Stimulated activated CD8-positive, alpha-beta memory T cell treated with anti-CD3 and anti-CD28 coated beads, Interleukin-12 subunit alpha, Interleukin-12 subunit beta, amount 100 ng/mL, for 4 hours (primary cell): Measurements from ENCODE around the gene FAHD1.
"Not testable (repeated sequence)": the region's sequence is repeated elsewhere in the genome, so short reads cannot be mapped to it uniquely, and the experiment has no call there.

Experiments
- DNase-seq: peaks from one replicate; pipeline ENCODE4 v3.0.0-alpha.2; 2020; ENCODE audit warnings: low read depth

Gene FAHD1

DNA sequence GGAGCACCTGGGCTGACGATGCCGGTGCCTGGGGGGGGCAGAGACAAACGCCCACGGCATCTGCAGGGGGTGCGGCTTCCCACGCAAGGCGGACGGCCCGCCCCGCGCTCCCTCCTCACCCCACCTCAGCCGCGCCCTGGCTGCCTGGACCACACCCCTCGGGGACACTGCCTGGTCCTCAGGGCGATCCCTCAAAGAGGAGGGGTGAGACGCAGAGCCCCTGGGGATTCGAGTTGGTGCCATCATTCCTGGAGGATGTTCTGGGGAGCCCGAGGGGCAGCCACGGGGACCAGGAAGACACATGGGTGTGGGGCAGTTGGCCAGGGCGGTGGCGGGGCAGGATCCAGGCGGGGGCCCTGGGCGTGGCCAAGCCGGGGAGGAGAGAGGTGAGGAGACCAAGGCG, 37.4 kb upstream of the FAHD1 start:
- DNase-seq, result no peak

- DNase-seq, result no peak
Measured at GRCh38 chr16:1790261-1790610, 36.8 kb upstream of the FAHD1 start.

DNA sequence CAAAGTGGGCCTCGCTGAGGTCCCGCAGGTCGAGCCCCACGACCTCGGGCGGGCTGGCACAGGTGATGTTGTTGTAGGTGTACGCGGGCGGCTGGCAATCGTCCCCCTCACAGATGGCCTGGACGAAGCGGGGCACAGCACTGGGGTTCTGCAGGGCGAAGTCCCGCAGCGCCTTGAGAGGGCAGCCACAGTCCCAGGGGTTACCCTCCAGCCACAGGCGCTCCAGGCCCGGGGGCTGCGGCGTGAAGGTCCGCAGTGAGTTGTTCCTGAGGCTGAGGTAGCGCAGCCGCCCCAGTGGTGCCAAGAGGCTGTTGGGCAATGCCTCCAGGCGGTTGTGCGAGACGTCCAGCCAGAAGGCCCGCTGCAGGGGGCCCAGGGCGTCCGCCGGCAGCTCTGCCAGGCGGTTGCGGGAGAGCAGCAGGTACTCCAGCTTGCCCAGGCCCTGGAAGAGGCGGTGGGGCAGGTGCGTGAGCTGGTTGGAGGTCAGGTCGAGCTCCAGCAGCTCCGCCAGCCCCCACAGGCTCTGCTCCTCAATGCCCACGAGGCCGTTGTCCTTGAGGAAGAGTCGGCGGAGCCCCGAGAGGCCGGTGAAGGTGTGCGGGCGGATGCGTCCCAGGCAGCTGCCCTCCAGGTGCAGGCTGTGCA, 36.3 kb upstream of the FAHD1 start:
- no peak for DNase-seq

GRCh38 chr16:1791256-1791942, 35.6 kb upstream of the FAHD1 start:
- no peak for DNase-seq

DNA sequence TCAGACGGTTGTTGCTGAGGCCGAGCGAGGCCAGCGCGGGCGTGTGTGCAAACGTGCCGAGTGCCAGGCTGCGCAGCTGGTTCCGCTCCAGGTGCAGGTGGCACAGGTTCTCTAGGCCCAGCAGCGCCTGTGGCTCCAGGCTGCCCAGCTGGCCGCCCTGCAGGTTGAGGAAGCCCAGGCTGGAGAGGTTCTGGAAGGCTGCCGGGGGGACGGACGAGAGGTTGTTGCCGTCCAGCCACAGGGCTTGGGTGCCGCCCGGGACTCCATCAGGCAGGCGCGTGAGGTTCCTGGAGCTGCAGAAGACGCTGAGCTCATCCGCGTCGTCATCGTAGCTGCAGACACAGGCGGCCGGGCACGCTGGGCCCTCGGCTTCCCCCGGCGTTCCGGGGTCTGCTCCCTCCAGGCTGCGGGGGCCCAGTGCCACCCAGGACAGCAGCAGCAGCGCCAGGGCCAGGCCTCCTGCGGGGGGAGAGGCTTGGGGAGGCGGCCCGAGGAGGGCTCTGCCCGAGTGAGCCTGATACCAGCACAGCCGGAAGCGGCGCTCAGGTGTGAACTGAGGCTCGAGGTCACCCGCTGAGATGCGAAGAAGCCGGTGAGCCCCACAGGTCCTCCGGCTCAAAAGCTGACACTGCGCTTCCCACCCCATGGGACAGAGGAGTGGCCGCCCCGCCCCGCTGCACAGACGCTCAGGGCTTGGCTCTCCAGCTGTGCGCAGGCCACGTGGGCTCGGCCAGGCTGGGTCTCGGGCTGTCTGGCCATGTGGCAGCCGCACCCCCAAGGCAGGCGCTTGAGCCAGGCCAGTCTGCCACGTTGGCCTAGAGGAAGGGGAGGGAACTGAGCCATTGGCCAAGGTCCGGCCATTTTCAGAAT, 34.8 kb upstream of the FAHD1 start:
- DNase-seq, result no peak

- no peak for DNase-seq
Measured at GRCh38 chr16:1792836-1793577, 34.0 kb upstream of the FAHD1 start.

GRCh38 chr16:1793578-1794220, 33.3 kb upstream of the FAHD1 start, which contains the start of gene IGFALS:
TSS of gene IGFALS (minus strand) at chr16:1793705. CDS start at chr16:1793652, 53 bp downstream.
- no peak for DNase-seq

DNA sequence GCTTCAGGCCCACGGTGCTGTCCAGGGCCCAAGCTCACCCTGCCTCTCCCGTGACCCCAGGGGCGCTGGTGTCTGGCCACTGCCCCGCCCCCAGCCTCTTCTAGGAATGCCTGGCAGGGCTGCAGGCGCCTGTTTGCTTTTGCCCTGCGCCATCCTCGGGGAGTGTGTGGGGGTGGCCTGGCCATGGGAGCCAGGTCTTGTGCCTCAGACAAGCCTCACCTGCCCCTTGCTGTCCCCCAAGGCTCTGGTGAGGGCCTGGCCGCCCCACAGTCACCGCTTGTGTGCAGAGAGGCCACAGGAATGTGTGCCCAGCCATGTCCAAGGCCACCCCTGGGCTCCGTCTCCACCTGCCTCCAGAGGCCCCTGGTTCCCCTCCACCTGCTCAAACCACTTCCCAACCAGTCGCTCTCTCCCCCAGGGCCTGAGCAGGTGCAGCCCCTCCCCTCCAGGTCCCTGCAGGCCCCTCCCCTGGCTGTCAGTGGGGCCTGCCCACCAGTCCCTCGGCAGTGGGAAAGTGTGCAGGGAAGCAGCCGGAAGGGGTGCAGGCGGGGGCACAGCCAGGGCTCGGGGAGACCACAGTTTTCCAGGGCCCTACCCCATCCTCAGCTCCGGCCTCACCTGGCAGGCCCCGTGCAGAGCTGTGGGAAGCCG, 32.7 kb upstream of the FAHD1 start:
- no peak for DNase-seq

GRCh38 chr16:1794908-1795666, 31.9 kb upstream of the FAHD1 start:
- DNase-seq, result no peak

DNA sequence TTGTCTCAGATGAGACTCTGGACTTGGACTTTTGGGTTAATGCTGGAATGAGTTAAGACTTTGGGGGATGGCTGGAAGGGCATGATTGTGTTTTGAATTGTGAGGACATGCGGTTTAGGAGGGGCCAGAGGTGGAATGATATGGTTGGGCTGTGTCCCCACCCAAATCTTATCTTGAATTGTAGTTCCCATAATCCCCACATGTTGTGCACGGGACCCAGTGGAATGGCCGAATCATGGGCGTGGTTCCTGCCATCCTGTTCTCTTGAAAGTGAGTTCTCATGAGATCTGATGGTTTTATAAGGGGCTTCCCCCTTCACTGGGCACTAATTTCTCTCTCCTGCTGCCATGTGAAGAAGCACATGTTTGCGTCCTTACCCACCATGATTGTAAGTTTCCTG, 27.7 kb upstream of the FAHD1 start:
- DNase-seq, result not testable (repeated sequence)

DNA sequence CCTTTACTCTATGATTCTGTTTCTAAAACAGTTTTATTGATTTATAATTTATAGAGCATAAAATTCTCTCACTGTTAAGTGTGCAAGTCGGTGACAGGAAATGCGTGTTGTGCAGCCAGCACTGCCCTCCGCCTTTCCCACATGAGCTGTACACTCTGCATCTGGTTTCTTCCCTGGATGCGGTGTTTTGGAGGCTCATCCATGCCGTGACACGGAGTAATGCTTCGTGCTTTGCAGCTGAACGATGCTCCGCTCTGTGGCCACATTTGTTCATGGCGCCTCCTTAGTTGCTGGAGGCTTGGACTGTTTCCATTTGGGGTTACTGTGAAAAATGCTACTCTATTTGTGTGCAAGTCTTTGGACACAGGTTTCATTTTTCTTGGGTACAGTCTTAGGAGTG, 26.3 kb upstream of the FAHD1 start:
- no peak for DNase-seq

GRCh38 chr16:1807626-1808025, 19.4 kb upstream of the FAHD1 start:
- no peak for DNase-seq

GRCh38 chr16:1808691-1809090, 18.3 kb upstream of the FAHD1 start:
- no peak for DNase-seq

- no peak for DNase-seq
Measured at GRCh38 chr16:1809281-1809801, 17.7 kb upstream of the FAHD1 start.

DNA sequence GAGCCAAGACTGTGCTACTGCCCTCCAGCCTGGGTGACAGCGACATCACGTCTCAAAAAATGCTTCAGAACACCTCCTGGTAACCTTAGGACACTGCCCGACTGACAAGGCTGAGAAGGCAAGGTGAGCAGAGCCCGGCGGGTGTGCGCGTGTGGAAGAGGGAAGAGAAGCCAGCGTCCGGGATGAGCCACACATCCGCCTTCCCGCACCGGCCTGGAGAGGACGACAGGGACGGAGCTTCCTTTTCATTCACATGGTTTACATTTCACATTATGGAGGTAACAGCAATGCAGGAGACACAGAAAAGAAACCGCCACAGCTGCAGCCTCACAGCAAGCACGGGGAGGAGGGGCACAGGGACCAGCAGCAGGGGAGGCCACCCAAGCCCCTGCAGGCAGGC, 16.9 kb upstream of the FAHD1 start:
- DNase-seq, result no peak

DNA sequence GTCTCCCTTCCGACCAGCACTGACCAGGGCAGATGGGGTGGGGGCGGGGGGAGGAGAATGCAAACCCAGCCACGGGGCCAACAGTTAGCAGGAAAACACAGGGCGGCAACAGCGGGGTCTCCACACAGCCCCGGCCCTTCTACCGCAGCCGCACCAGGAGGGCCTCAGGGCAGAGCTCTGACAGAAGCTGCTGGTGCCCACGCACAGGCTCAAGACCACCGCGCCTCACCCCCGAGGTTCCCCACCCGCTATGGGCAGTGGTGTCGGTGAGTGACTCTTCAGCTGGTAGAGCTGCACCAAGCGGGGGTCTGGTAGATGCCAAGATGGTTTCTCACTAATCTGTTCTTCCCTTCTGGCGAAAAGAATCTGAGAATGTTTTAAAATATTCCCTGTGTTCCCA, 16.5 kb upstream of the FAHD1 start:
- DNase-seq, result no peak

- DNase-seq, result no peak
Measured at GRCh38 chr16:1812732-1813163, 14.3 kb upstream of the FAHD1 start.

- DNase-seq, result no peak
Measured at GRCh38 chr16:1815461-1815860, 11.5 kb upstream of the FAHD1 start.

DNA sequence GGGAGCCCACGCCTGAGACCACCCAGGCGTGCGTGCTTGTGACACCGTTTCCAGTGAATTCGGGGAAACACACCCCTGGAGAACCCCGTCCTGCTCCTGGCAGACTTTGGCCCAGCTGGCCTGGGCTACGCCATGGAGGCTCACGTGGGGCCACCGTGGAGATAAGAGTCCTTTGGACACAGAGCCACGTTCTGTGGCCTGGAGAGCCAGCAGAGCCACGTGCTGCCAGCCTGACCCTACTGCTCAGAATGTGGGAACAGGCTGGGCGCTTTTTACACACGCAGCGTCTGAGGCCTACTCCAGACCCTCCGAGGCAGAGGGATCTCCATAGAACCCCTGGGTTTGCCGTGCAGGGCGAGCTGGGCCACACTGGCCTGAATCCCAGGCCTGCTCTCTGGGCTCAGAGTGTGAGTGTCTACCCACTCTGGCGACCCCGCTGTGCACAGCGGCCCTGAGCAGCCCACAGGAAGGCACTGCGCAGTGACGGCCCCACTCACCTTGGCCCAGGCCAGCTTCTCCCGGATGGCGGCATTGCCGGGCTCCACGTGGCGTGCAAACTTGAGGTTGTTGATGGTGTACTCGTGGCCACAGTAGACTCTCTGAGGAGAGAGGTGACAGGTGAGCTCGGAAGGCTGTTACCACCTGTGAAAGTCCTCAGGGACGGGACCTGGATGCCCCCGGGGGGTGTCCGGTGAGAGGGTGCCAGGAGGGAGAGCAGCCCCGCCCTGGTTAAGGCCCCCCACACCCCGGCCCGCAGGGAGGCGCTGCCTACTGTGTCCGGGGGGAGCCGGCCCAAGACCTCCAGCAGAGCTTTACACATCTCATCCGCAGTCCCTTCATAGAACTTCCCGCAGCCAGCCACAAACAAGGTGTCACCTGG, 10.4 kb upstream of the FAHD1 start:
- no peak for DNase-seq
